BLaER1 treated with 17β-estradiol and CSF1 and Interleukin-3, amounts not matched to agents 10 nM and 100 nM (cell line): Measurements from ENCODE around the gene THOP1.
A peak's percentile ranks its signal among the peaks of the same experiment; 100 is the strongest.

Experiments used
- H3K27ac ChIP-seq, 11 experiments: shearing (Covaris generic); formaldehyde crosslinking; 2 replicates each; pipeline ENCODE4 v1.8.1; 2022
- H3K27me3 ChIP-seq, 11 experiments: shearing (Covaris generic); formaldehyde crosslinking; 2 replicates each; pipeline ENCODE4 v1.8.1; 2022
- H3K36me3 ChIP-seq, 11 experiments: shearing (Covaris generic); formaldehyde crosslinking; 2 replicates each; pipeline ENCODE4 v1.8.1; 2022
- H3K4me1 ChIP-seq, 10 experiments: shearing (Covaris generic); formaldehyde crosslinking; 2 replicates each; pipeline ENCODE4 v1.8.1; 2022
- H3K4me2 ChIP-seq, 11 experiments: shearing (Covaris generic); formaldehyde crosslinking; 2 replicates each; pipeline ENCODE4 v1.8.1; 2022
- H3K4me3 ChIP-seq, 10 experiments: shearing (Covaris generic); formaldehyde crosslinking; 2 replicates each; pipeline ENCODE4 v1.8.1; 2022
- H3K9ac ChIP-seq, 11 experiments: shearing (Covaris generic); formaldehyde crosslinking; 2 replicates each; pipeline ENCODE4 v1.8.1; 2022
- H3K9me3 ChIP-seq, 11 experiments: shearing (Covaris generic); formaldehyde crosslinking; replicated peaks in 1 of 11; 2 replicates each; pipeline ENCODE4 v1.8.1; 2022
- H4K20me1 ChIP-seq, 11 experiments: shearing (Covaris generic); formaldehyde crosslinking; 2 replicates each; pipeline ENCODE4 v1.8.1; 2022
- Cebpa-rat ChIP-seq, 11 experiments: shearing (Covaris generic); IDR thresholded peaks; 2 replicates each; pipeline ENCODE4 v1.8.1; 2022

The THOP1 gene

GRCh38 chr19:2758601-2759313 lies 26.5 kb upstream of the THOP1 start:
- Histone ChIP-seq H3K4me3 (no peak overlapping the region), H3K27ac (peak overlapping the region in 2 of 11 experiments; percentile 14 to 18; a peak in 1 of 22 replicates), H4K20me1 (peaks cover 7 to 99% (median 81%) of the 10 kb centered on the region in 11 experiments; a peak in 21 of 22 replicates), H3K4me2 (peak overlapping the region; percentile 28 to 67 (median 58); a peak in 15 of 22 replicates), H3K27me3 (no peaks in the 10 kb centered on the region), H3K9me3 (no peaks in the 10 kb centered on the region), H3K4me1 (peaks cover 13 to 57% (median 45%) of the 10 kb centered on the region in 10 experiments), H3K36me3 (peaks cover 82 to 100% (median 98%) of the 10 kb centered on the region in 11 experiments), H3K9ac (0 out of 22 replicates have a peak overlapping the region, but pooled peaks of 2 of the 11 experiments have one; percentile 4 to 17)
- TF ChIP-seq Cebpa-rat (IDR thresholded peaks at IDR 0.05) = no peak

DNA sequence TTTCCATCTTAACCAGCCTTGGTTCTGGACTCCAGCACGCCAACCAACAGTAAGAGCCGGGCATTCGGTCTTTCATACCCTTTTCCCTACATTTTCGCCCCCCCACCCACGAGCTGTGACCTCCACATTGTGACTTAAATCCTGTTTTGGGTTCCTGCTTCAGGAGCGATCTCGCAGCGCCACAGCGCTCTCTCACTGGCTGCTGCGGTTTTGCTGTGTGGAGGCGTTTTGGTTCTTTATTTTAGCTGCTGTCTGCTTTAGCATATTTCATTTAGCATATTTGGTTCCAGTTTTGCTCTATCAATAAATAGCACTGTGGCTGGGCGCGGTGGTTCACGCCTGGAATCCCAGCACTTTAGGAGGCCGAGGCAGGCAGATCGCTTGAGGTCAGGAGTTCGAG lies 25.9 kb upstream of the THOP1 start:
- H3K36me3 ChIP-seq = peaks cover 83 to 100% (median 98%) of the 10 kb centered on the region in 11 experiments
- H3K4me3 ChIP-seq = no peak overlapping the region
- peaks cover 13 to 57% (median 45%) of the 10 kb centered on the region in 10 experiments for H3K4me1 ChIP-seq
- peaks cover 7 to 94% (median 82%) of the 10 kb centered on the region in 11 experiments; a peak in 21 of 22 replicates for H4K20me1 ChIP-seq
- peak overlapping the region in 3 of 11 experiments; percentile 4 to 24 (median 17); a peak in 1 of 22 replicates for H3K9ac ChIP-seq
- no peak for TF ChIP-seq Cebpa-rat (IDR thresholded peaks at IDR 0.05)
- H3K27ac ChIP-seq = peak overlapping the region in 2 of 11 experiments; percentile 14 to 18; a peak in 1 of 22 replicates
- no peaks in the 10 kb centered on the region for H3K27me3 ChIP-seq
- peak overlapping the region; percentile 28 to 67 (median 58) for H3K4me2 ChIP-seq
- no peaks in the 10 kb centered on the region for H3K9me3 ChIP-seq

- Histone ChIP-seq H3K9me3 (no peaks in the 10 kb centered on the region), H3K4me3 (no peak overlapping the region), H3K4me2 (peak overlapping the region; percentile 28 to 67 (median 58)), H3K27ac (no peak overlapping the region), H3K36me3 (peaks cover 83 to 100% (median 98%) of the 10 kb centered on the region in 11 experiments), H3K9ac (peak overlapping the region in 1 of 11 experiments; percentile 24; a peak in 1 of 22 replicates), H3K27me3 (no peaks in the 10 kb centered on the region), H3K4me1 (peaks cover 13 to 57% (median 45%) of the 10 kb centered on the region in 10 experiments), H4K20me1 (peaks cover 7 to 95% (median 86%) of the 10 kb centered on the region in 11 experiments; a peak in 21 of 22 replicates)
- no peak for TF ChIP-seq Cebpa-rat (IDR thresholded peaks at IDR 0.05)
These were observed 25.3 kb upstream of the THOP1 start for GRCh38 chr19:2759965-2760364.

DNA sequence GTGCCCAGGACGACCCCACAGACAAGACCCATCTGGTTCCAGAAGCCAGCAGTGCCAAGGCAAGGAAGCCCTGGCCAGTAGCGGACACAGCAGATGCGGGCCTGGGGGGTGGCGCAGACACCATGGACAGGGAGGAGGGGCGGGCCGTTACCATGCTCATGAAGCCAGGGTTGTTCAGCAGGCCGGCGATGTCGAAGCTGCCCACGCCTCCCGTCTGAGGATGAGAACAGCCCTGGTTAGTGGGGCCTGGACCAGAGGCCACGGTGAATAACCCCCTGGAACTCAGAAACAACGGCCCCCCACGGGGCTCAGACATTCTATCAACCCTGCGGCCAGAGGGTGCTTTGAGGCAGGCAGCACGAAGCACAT lies 24.0 kb upstream of the THOP1 start:
- Histone ChIP-seq H3K9me3 (no peaks in the 10 kb centered on the region), H3K27me3 (no peaks in the 10 kb centered on the region), H3K4me1 (peaks cover 13 to 46% (median 40%) of the 10 kb centered on the region in 10 experiments), H4K20me1 (peaks cover 7 to 92% (median 81%) of the 10 kb centered on the region in 11 experiments; a peak in 21 of 22 replicates), H3K27ac (no peak overlapping the region), H3K4me2 (no peak overlapping the region), H3K36me3 (peaks cover 84 to 100% (median 98%) of the 10 kb centered on the region in 11 experiments), H3K4me3 (no peak overlapping the region), H3K9ac (no peak overlapping the region)
- TF ChIP-seq Cebpa-rat (IDR thresholded peaks at IDR 0.05) = no peak

DNA sequence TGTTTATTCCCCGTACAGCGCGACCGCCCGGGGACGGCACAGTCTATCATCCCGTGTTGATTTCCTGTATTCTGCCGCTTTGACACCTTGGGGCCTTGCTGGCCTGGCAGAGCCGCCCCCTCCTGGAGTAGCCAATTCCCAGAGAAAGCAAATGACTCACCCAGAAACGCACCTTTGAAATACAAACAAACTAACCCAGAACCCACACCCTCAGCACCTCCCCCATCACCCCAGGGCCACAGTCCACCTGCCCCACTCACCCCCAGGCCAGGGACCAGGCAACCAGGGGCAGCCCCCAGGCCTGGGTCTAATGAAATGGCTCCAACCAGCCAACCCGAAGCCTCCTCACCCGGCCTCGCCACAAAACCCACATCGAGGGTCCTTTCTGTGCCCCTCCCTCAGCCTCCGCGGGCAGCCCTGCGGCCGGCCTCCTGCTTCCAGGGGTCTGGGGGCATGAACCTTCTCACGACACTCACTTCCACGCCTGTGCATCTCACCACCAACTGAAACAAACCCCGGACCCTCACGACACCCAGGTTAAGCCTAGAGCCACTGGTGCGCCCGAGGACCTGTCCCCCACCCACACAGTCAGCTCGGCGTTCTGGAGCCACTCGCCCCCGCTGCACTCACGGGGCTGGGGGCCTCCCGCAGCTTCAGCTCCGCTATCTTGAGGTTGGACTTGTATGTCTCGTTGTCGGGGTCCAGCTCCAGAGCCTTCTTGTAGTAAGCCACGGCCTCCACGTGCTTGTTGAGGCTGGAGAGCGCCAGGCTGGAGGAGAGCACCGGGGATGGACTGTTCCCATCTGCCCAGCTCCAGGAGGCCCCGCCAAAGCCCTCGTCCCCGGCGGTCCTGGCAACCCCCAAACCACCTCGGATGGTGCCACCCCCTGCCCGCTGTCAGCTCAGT lies 23.2 kb upstream of the THOP1 start:
- Histone ChIP-seq H3K9ac (0 out of 22 replicates have a peak overlapping the region, but pooled peaks of 1 of the 11 experiments have one; percentile 38), H3K36me3 (peaks cover 84 to 100% (median 98%) of the 10 kb centered on the region in 11 experiments), H4K20me1 (peaks cover 7 to 92% (median 77%) of the 10 kb centered on the region in 11 experiments; a peak in 21 of 22 replicates), H3K27me3 (no peaks in the 10 kb centered on the region), H3K4me1 (peaks cover 13 to 38% (median 33%) of the 10 kb centered on the region in 10 experiments), H3K27ac (0 out of 22 replicates have a peak overlapping the region, but pooled peaks of 1 of the 11 experiments have one; percentile 15), H3K4me2 (no peak overlapping the region), H3K9me3 (no peaks in the 10 kb centered on the region), H3K4me3 (no peak overlapping the region)
- no peak for TF ChIP-seq Cebpa-rat (IDR thresholded peaks at IDR 0.05)

DNA sequence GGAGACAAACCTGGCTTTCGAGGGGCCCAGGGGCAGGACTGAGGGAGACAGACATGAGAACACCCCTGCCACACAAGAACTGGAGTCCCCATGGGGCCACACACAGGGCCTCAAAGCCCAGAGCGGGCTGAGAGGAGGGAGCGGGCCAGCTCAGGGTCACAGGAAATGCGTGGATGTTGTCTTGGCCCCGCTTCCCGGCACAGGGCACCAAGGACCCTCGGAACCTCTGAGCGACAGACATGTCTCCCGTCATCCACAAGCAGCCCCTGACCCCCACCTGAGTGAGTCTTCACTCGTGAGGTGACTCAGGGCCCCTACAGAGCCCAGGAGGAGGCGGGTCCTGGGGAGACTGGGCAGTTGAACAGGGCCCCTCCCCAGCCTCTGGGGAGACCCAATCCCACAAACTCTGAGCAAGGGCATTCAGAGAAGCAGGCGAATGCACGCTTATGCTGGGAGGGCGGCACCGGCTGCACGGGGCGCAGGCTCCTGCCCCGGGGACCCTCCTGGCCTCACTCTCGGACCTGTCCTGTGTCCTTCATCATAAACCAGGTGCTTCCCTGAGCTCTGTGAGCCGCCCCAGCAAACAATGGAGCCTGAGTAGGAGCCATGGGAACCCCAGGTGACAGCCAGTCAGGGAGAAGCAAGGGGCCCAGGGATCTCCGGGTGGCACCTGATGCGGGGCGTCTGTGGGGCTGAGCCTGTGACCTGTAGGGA lies 22.4 kb upstream of the THOP1 start:
- Histone ChIP-seq H3K27ac (0 out of 22 replicates have a peak overlapping the region, but pooled peaks of 1 of the 11 experiments have one; percentile 15), H3K9ac (0 out of 22 replicates have a peak overlapping the region, but pooled peaks of 1 of the 11 experiments have one; percentile 38), H3K36me3 (peaks cover 84 to 100% (median 98%) of the 10 kb centered on the region in 11 experiments), H3K4me3 (no peak overlapping the region), H3K27me3 (no peaks in the 10 kb centered on the region), H3K4me1 (peaks cover 13 to 30% (median 25%) of the 10 kb centered on the region in 10 experiments), H4K20me1 (peaks cover 14 to 92% (median 77%) of the 10 kb centered on the region in 11 experiments; a peak in 21 of 22 replicates), H3K9me3 (no peaks in the 10 kb centered on the region), H3K4me2 (no peak overlapping the region)
- TF ChIP-seq Cebpa-rat (IDR thresholded peaks at IDR 0.05) = no peak

DNA sequence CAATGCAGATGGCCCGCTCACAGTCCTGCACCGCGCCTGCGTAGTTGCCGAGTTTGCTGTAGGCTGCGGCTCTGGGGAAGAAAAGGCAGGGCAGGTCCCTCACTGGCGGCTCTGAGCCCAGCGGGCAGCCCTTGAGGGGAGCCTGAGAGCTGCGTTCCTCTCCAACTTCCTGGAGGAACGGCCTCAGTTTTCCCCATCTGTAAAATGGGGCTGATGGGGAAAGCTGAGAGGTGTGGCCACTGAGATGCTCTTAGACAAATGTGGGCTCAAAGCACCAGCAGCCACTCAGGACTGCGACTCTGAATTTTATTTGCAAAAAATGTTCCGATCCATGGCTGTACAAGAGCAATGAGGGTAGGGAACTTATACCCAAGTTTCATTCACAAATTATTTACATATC lies 21.6 kb upstream of the THOP1 start:
- Histone ChIP-seq H4K20me1 (peaks cover 20 to 92% (median 77%) of the 10 kb centered on the region in 11 experiments; a peak in 21 of 22 replicates), H3K27ac (no peak overlapping the region), H3K4me2 (no peak overlapping the region), H3K27me3 (no peaks in the 10 kb centered on the region), H3K9ac (no peak overlapping the region), H3K4me3 (no peak overlapping the region), H3K4me1 (peaks cover 13 to 28% (median 21%) of the 10 kb centered on the region in 10 experiments), H3K36me3 (peaks cover 87 to 100% (median 98%) of the 10 kb centered on the region in 11 experiments), H3K9me3 (no peaks in the 10 kb centered on the region)
- TF ChIP-seq Cebpa-rat (IDR thresholded peaks at IDR 0.05) = no peak

GRCh38 chr19:2764945-2765344 lies 20.4 kb upstream of the THOP1 start:
- H4K20me1 ChIP-seq = peaks cover 25 to 91% (median 77%) of the 10 kb centered on the region in 11 experiments
- H3K27ac ChIP-seq = no peak overlapping the region
- H3K27me3 ChIP-seq = no peaks in the 10 kb centered on the region
- no peaks in the 10 kb centered on the region for H3K9me3 ChIP-seq
- no peak overlapping the region for H3K4me2 ChIP-seq
- 0 out of 22 replicates have a peak overlapping the region, but pooled peaks of 2 of the 11 experiments have one; percentile 5 to 29 for H3K9ac ChIP-seq
- no peak for TF ChIP-seq Cebpa-rat (IDR thresholded peaks at IDR 0.05)
- peaks cover 11 to 28% (median 21%) of the 10 kb centered on the region in 10 experiments for H3K4me1 ChIP-seq
- no peak overlapping the region for H3K4me3 ChIP-seq
- H3K36me3 ChIP-seq = peaks cover 89 to 96% (median 94%) of the 10 kb centered on the region in 11 experiments
